DMS53 (cell line): ENCODE data around the gene PGM3.

Source experiments
- DNase-seq: peaks from one replicate; lab custom pipeline; 2025; lab: John Stamatoyannopoulos, UW

The PGM3 gene

GRCh38 chr6:83183082-83183828, 9.8 kb downstream of the PGM3 start:
- no peak for DNase-seq

GRCh38 chr6:83182114-83182513, 11.0 kb downstream of the PGM3 start:
- DNase-seq, result no peak

- no peak for DNase-seq
Observed at GRCh38 chr6:83180426-83180950, 12.6 kb downstream of the PGM3 start.

- DNase-seq, result no peak
Observed at GRCh38 chr6:83176246-83176645, 16.8 kb downstream of the PGM3 start.

GRCh38 chr6:83169511-83169910, 23.6 kb downstream of the PGM3 start:
- DNase-seq, result no peak

GRCh38 chr6:83169106-83169505, 24.0 kb downstream of the PGM3 start:
- DNase-seq, result no peak

- no peak for DNase-seq
Observed at GRCh38 chr6:83168556-83168955, 24.5 kb downstream of the PGM3 start.

- DNase-seq, result no peak
Observed at GRCh38 chr6:83167726-83168278, 25.3 kb downstream of the PGM3 start.

GRCh38 chr6:83160167-83160566, 32.9 kb downstream of the PGM3 start:
- no peak for DNase-seq

GRCh38 chr6:83155794-83156193, 37.3 kb downstream of the PGM3 start:
- no peak for DNase-seq

- no peak for DNase-seq
Observed at GRCh38 chr6:83153883-83154521, 39.1 kb downstream of the PGM3 start.

- DNase-seq, result no peak
Observed at GRCh38 chr6:83152913-83153312, 40.2 kb downstream of the PGM3 start.

GRCh38 chr6:83151114-83151513, 42.0 kb downstream of the PGM3 start:
- no peak for DNase-seq

GRCh38 chr6:83138758-83139157, 54.3 kb downstream of the PGM3 start:
- no peak for DNase-seq

- no peak for DNase-seq
Observed at GRCh38 chr6:83138118-83138722, 54.8 kb downstream of the PGM3 start.

GRCh38 chr6:83132121-83132520, 60.9 kb downstream of the PGM3 start:
- DNase-seq, result no peak

- DNase-seq, result no peak
Observed at GRCh38 chr6:83127976-83128375, 65.1 kb downstream of the PGM3 start.

- DNase-seq, result no peak
Observed at GRCh38 chr6:83127258-83127657, 65.8 kb downstream of the PGM3 start.

- no peak for DNase-seq
Observed at GRCh38 chr6:83126807-83127206, 66.3 kb downstream of the PGM3 start.

GRCh38 chr6:83126223-83126622, 66.8 kb downstream of the PGM3 start:
- no peak for DNase-seq

GRCh38 chr6:83125425-83125824, 67.6 kb downstream of the PGM3 start:
- no peak for DNase-seq

- no peak for DNase-seq
Observed at GRCh38 chr6:83124553-83124952, 68.5 kb downstream of the PGM3 start.
